NCI-H128 (cell line): ENCODE data around the gene RPSA.
"Not testable (repeated sequence)": the region's sequence is repeated elsewhere in the genome, so short reads cannot be mapped to it uniquely, and the experiment has no call there.

ENCODE experiments used
- DNase-seq: peaks from one replicate; lab custom pipeline; 2025; ENCODE audit not compliant: unreplicated experiment; lab: John Stamatoyannopoulos, UW

RPSA gene

DNA sequence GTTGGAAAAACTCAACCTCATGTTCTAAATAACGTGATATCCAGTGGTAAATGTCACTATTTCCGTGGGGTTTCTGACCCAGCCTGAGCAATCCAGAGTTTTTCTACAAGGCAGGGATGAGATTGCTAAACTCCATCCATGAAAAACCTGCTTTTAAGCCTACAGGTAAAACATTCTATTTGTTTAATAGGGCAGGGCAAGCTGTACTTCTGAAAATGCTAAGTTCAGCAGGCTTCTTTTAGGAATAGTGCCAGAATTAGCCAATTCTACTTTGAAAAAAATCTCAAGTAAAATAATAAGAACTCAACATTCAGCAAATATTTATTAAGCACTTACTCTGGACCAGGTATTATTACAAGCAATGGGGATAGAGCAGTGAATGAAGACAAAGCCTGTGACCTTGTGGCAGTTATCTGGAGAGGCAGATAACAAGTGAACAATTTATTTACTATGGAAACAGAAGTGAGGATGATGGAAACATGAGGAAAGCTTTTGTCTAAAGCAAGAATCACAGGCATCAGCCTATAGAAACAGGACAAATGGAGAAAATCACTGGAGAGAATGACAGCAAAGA is 13.3 kb downstream of the RPSA start:
- DNase-seq = no peak

DNA sequence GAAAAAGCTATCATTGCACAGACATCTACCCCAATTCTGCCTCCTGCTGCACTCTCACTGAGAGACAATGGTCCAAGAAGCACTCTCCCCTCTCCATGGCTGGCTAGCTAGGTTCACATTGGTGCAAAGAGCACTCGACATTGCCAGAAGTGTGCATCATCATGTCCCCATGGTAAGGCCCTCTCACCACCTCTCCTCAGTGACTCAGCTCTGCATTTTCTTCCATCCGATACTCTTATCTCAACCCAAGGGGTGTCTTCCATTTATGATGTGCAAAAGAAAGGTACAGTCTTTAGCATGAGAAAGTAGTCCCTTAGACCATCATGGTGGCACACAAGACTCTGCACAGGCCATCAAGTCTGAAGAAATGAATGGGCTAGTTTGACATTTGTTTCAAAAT is 14.0 kb downstream of the RPSA start:
- DNase-seq = no peak

DNA sequence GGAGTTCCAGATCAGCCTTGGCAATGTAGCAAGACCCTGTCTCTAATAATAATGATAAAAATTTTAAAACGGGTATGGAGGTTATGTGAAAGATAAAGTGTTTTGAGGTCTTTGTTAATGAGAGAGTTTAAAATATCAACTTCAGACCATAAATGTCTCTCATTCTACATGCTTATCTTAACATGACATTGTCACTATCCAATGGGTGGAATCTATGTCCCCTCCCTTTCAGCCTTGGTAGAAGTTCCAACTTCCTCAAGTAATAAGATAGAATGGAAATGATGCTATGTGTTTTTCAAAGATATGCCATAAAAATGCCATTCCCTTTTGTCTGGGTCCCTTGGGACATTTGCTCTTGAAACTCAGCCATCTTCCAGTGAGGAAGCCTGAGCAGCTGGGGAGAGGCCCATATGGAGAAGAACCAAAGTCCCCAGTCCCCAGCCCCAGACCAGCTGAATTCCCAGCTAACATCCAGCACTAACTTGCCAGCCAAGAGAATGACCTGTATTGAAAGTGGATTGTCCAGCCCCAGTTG is 17.0 kb downstream of the RPSA start:
- DNase-seq = no peak

DNA sequence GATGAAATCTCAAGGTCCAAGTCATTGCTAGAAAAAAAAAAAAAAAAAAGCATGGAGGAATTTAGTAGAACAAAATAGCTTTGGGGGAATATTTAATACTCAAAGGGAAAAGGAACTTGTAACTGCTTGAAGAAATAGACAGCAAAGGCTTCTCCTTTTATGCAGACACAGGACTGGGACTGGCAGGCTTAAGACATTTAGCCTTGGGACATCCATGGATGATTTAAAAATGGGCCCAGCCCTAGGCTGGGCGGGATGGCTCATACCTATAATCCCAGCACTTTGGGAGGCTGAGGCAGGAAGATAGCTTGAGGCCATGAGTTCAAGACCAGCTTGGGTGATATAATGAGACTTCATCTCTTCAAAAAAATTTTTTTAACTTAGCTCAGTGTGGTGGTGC is 19.8 kb downstream of the RPSA start:
- DNase-seq = no peak

DNA sequence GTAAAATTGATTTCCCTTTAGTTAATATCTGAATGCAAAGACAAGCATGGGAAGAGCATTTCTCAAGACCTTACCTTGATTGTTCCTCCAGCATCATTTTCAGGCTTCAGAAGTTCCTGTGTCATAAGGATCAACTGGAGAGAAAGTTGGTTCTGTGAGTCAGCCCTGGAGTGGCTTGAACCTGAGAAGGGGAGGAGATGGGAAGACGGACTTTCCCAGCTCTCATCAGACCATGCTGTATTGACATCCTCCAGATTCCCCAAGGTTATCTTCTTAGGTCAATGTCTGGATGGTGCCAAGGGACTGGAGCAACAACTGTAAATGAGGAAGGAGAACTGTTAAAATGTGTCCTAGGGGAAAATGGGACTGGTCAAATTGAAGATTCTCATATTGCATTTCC is 21.0 kb downstream of the RPSA start:
- DNase-seq = no peak

DNA sequence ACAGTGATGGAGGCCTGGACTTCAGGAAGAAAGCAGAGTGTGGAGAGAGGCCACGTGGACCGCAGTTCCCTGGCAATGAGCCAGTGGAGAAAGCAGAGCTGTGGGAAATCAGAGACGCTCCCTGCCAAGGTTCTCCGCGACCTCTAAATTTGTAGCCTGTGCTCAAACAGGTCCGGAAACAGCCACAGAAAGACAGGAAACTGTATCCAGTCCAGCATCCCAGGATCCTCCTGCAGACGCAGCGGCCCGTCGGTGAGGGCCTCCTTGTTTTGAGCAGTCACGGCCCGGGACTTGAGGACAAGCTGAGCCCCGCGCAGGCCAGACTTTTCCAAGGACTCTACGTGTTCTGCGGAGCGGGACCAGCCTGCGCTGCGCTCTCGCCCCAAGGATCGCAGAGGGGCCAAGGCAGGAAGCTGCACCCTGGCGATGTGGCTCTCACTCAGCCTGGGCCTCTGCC is 22.3 kb downstream of the RPSA start:
- no peak for DNase-seq

DNA sequence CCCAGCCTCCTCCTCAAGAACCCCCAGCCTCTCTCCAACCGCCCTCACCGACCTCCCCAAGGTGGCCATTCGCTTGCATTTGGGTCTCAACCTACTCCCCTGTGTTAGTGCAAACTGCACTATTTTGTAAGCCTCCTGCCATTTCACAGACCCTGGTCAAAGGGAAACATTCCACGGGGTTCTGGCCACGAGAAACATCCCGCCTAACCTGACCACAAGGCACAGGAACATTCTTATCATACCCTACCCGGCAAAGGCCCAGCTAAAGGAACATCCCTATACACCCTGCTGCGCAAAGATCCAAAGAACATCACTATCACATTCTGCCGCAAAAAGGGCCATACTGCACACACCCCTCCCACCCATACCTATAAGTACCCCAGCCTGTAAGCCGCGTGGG is 22.9 kb downstream of the RPSA start:
- DNase-seq = no peak

DNA sequence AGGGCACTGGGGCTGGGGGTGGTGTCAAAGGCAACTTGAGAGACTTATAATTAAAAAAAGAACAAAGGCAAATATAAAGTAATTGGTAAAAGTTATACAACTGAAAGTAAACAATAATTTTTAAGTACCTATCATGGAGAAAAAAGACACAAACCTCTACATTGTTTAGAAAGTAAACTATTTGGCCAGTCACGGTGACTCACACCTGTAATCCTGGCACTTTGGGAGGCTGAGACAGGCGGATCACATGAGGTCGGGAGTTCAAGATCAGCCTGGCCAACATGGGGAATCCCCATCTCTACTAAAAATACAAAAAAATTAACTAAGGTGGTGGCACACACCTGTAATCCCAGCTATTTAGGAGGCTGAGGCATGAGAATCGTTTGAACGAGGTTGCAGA is 25.8 kb downstream of the RPSA start:
- DNase-seq = no peak

DNA sequence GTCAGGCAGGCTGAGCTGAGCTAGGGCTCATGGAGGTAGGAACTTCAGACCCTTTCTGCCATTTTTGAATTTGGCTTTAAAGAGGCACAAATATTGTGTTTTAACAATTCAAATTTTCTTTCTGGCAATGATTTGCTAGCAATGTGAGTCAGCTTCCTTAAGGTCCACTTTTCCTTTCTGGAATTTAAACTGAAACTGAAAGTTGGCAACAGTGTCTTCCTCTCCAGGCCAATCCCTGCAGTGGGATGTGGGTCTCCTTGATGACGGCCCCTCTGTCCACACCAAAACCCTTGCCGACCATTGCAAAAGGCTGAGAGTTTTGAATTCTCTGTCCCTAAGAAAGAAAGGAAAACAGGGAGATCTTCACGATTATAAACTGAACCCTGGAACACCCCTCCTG is 27.1 kb downstream of the RPSA start:
- DNase-seq = no peak

DNA sequence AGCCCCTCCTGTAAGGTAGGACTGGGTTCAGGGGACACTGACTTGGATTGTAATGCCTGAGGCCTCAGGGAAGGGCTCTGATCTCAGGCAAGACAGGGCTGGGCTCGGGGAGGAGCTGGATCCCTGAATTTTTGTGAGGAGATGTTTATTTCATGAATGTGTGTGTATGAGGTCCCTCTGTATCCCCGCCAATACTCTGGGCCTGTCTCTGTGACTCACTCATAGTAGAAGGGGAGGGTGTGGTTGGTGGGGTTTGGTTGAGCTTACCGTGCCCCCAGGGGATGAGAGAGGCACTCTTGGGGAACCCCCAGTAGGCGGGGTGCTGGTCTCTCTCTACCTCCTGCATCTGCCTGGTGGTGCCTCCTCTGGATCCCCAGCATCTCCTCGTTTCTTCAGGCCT is 28.1 kb downstream of the RPSA start:
- DNase-seq = no peak

DNA sequence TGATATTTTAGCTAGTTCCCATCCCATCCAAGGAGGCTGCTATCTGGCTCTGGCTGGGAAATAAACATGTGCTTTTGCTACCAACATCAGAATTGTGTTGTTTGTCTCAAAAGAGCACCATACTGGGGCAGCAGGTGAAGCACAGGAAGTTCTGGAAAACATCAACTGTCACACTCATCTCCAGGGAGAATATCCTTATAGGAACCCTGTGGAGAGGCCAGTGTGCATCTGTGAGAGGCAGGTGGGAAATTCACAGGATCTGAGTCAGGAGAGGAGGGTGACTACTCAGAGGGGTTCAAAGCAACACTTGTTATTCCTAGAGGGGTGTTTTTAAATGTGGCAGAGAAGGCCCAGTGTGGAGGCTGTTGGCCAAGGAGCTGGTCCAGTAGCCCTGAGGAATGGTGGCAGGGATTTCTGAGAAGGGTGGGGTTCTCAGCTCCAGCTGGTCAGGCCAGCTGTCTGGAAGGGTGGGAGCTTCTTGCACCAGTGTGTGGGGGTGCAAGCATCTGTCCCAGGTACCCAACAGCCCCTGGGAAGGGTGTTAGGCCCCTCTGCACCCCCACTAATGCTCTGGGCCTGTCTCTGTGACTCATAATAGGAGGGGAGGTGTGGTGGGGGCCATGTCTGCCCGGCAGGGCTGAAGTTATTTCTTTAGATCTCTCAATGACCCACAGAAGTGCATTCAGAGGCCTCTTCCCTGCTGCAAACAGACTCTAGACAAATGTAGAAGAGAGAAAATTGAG is 28.7 kb downstream of the RPSA start:
- DNase-seq = no peak

DNA sequence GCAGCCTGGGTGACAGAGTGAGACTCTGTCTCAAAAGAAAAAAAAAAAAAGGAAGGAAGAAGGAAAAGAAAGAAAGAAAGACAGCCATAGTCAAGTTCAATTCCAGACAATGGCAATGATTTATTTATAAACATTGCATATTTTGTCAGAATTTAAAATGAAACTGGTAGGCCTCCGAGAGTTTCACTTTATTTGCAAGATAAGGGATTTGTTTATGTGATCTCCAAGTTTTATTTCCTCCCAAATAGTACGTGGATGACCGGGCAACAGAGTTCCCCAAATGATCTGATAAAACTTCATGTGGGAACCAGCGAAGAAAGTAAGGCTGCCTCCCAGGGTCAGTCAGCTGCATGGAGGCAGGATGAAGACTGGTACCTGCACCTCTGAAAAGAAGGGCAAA is 32.4 kb downstream of the RPSA start:
- no peak for DNase-seq

DNA sequence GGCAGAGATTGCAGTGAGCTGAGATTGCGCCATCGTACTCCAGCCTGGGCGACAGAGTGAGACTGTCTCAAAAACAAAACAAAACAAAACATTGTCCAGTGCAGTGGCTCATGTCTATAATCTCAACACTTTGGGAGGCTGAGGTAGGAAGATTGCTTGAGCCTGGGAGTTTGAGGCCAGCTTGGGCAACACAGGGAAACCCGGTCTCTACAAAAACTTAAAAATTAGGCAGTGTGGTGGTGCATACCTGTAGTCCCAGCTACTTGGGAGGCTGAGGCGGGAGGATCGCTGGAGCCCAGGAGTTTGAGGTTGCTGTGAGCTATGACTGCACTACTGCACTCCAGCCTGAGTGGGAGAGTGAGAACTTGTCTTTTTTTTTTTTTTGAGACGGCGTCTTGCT is 33.8 kb downstream of the RPSA start:
- DNase-seq = no peak

DNA sequence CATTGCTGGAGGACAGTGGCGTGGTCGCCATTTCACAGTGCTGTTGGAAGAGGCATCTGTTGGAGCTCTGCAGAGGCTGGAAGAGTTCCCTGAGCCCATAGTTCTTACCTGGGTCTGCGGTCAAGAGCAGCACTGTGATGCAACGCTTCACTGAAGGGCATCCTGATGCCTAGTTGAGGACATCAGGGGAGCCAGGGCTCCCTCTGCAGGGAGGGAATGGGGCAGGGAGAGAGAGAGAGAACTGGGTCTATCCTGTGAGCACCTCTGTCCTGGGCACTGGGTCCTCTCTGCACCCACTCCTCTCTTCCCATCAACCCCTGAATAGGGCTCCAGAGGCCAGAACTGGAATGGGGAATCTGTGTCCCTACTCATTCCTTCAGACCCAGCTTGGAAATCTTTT is 37.0 kb downstream of the RPSA start:
- DNase-seq = no peak

DNA sequence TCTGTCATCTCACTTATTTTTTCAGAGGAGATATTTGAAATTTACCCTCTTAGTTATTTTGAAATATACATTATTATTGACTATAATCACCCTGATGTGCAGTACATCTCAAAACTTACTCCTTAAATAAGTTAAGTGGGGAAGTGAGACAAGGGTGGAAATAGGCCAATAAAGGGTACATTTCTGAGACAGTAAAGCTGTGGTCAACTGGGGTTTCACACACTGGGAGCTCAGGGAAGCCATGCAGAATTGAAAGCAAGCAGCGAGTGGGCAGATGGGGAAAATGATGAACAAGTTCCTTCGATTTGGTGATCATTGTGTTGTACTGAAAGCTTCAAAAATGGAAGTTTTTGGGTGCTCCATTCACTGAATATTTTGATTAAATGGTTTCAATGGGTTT is 39.4 kb downstream of the RPSA start:
- DNase-seq = no peak

DNA sequence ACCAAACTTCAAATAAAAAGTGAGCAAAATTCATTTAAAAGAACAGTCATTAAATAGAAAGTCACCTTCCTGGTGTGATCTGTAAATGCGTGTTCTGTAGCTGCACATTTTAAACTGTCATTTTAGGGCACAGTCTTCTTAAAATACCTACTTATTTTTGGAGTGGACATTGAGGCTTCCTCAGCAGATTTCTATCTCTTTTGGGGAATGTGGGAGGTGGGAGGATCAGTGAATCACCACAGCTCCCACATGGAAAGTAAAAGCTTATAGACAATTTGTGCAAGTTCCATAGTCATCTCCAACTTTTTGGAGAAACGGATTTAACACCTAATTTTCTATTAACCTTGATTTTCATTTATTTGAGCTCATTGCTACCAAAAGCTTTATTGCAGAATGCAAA is 39.9 kb downstream of the RPSA start:
- DNase-seq = no peak

DNA sequence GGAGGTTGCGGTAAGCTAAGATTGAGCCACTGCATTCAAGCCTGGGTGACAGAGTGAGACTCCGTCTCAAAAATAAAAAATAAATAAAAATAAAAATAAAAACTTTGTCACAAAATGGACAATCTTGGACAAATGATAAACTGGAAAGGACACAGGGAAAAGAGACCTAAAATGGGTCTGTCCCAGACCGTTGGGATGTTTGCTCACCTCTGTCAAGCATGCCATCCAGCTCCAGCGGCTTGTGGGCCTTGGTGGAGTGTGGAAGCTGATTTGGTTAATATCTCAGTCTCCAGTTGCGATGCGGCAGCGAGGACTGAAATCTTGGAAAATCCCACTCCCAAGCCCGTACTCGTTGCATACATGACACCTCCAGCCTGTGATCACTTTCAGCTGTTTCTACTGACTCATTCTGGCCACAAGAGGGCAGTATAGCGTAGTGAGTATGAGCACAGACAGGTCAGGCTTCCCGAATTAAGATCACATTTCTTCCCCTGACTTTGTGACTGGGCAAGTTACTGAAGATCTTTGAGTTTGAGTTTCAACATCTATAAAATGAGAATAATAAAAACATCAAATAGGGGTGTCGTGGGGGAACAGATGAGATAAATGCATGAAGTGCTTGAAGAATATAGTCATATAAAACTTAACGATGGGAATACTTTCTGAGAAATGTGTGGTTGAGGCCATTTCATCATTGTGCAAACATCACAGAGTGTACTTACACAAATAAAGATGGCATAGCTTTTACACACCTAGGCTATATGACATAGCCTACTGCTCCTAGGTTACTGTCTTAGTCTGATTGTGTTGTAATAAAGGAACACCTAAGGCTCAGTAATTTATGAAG is 41.3 kb downstream of the RPSA start:
- peak; percentile 66 for DNase-seq

DNA sequence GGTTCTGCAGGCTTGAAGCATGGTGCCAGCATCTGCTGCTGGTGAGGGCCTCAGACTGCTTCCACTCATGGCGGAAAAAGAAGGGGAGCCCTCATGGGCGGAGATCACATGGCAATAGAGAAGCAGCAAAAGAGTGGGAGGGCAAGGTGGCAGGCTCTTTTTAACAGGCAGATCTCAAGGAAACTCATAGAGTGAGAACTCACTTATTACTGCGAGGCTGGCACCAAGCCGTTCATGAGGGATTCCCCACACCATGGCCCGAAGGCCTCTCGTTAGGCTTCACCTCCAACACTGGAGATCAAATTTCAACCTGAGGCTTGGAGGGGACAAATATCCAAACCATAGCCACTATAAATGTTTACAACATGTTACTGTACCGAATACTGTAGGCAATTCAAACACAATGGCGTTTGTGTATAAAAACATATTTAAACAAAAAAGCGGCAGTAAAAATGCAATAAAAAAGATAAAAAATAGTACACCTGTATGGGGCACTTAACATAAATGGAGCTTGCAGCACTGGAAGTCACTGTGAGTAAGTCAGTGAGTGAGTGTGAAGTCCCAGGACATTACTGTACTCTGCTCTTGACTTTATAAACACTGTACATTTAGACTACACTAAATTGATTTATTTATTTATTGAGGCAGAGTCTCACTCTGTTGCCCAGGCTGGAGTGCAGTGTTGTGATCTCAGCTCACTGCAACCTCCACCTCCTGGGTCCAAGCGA is 42.1 kb downstream of the RPSA start:
- DNase-seq = no peak

DNA sequence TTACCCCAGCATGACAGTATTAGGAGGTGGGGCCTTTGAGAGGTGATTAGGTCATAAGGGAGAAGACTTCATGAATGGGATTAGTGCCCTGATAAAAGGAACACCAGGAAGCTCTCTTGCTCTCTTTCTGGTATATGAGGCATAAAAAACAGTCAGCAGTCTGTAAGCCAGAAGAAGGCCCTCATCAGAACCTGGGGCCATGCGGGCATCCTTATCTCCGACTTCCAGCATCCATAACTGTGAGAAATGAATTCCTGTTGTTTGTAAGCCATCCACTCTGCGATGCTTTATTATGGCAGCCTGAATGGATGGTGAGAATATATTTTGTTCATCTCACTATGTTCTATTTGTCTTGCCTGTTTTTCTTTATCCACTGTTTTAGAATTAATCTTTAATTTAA is 43.3 kb downstream of the RPSA start:
- DNase-seq = no peak

DNA sequence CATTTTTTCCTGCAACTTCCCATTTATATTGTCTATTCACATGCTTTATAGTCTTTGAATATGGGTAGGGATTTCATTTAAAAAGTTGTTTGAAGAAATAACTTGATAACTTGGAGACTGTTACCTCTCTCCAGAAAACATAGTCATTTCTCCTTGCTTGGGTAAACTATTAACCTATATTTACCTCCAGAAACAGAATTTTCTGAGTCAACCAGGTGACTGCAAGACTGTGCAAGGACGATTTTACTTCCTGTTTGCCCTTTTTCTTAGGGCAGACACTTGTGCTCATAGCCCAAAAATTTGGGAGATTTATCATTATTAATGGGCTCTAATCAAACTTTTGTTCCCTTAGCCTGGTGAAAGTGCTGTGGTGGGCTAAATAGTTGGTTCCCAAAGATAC is 46.6 kb downstream of the RPSA start:
- no peak for DNase-seq

DNA sequence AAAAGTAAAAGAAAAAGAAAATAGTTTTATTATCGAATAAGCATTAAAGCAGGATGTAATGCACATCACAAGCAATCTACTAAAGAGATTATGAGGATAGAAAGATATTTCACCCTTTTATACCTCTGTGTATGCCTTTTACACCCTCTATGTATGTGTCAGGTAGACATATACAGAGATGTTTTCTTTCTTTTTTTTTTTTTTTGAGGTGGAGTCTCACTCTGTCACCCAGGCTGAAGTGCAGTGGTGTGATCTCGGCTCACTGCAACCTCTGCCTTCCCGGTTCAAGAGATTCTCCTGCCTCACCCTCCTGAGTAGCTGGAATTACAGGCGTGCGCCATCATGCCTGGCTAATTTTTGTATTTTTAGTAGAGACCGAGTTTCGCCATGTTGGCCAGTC is 47.4 kb downstream of the RPSA start:
- DNase-seq = not testable (repeated sequence)
